ENCODE measurements around the gene FBXL20.

GRCh38 chr17:39264119-39264518 lies 137.3 kb downstream of the FBXL20 start:
- TF ChIP-seq CTCF (IDR thresholded peaks at IDR 0.05): no peak
- no peak for TF ChIP-seq POLR2A (IDR thresholded peaks at IDR 0.05)
- TF ChIP-seq POLR2AphosphoS5 (IDR thresholded peaks at IDR 0.05): no peak
- no peak for TF ChIP-seq EP300 (IDR thresholded peaks at IDR 0.05; ENCODE audit: low read depth)
